ENCODE measurements around the gene AFF4. TPM values are rescaled to one million over a fixed set of nuclear protein-coding genes. Genes with fewer than 3 reads are reported as not detected.
A peak's percentile ranks its signal among the peaks of the same experiment; 100 is the strongest.

Gene AFF4
- polyA plus RNA-seq, 2 of the 4 experiments (the other 2 are of a cell fraction): 22.1 to 43.5 TPM

GRCh38 chr5:132872788-132873118 is 90.7 kb downstream of the AFF4 start (continued):
- TF ChIP-seq RAD21 (conservative IDR thresholded peaks at IDR 0.05 in 1 of 2, IDR thresholded peaks at IDR 0.05 in 1 of 2): no peak

GRCh38 chr5:132871459-132872284 is 91.8 kb downstream of the AFF4 start:
- CTCF ChIA-PET: interaction anchor here (0.5 to 5.7 kb wide), 5 partner anchors 11 to 349 kb away, joined by 3 to 24 read pairs (median 5); partner anchors contain the start of gene SHROOM1
- ATAC-seq: no peak

GRCh38 chr5:132870801-132871200 is 92.6 kb downstream of the AFF4 start:
- Histone ChIP-seq H3K4me1 (peaks cover 15% of the 10 kb centered on the region; the same call in 2 of the 3 replicates), H3K4me3 (no peak overlapping the region), H3K27ac (no peak overlapping the region), H3K9me3 (no peaks in the 10 kb centered on the region), H3K4me2 (no peak overlapping the region)
- FAIRE-seq (no peak), DNase-seq (ENCODE audit: low read depth in 1 of 2, low spot score in 1 of 2) (no peak), ATAC-seq (no peak)
- ChIA-PET CTCF (interaction anchor here (0.5 to 5.7 kb wide), 5 partner anchors 12 to 348 kb away, joined by 3 to 24 read pairs (median 5); partner anchors contain the start of gene SHROOM1), POLR2A (no interaction called here)
- 39% methylated on average over 2 of the region's 2 CpGs for WGBS (ENCODE audit: missing lambda C conversion rate)
- TF ChIP-seq TFCP2L1 (CRISPR knock-in tag; IDR thresholded peaks at IDR 0.05) (no peak), CHD2 (IDR thresholded peaks at IDR 0.05; ENCODE audit: low read length, partially characterized antibody) (no peak), ATOH8 (CRISPR knock-in tag; IDR thresholded peaks at IDR 0.05; ENCODE audit: low read depth) (no peak), E2F6 (IDR thresholded peaks at IDR 0.05; ENCODE audit: borderline replicate concordance, low read depth) (no peak), NFE2L2 (conservative IDR thresholded peaks at IDR 0.05; ENCODE audit: low read length) (no peak), JUNB (IDR thresholded peaks at IDR 0.05) (no peak), RAD21 (conservative IDR thresholded peaks at IDR 0.05 in 1 of 2, IDR thresholded peaks at IDR 0.05 in 1 of 2) (no peak), FOSL2 (IDR thresholded peaks at IDR 0.05) (no peak), FOSL2 (CRISPR knock-in tag; IDR thresholded peaks at IDR 0.05) (no peak), RFX5 (IDR thresholded peaks at IDR 0.05) (no peak), POLR2AphosphoS2 (conservative IDR thresholded peaks at IDR 0.05; ENCODE audit: low read length) (no peak), SMC3 (IDR thresholded peaks at IDR 0.05) (no peak), HOXA7 (CRISPR knock-in tag; IDR thresholded peaks at IDR 0.05) (no peak), ZC3H11A (IDR thresholded peaks at IDR 0.05) (no peak), BHLHE40 (IDR thresholded peaks at IDR 0.05; ENCODE audit: low read depth, low read length) (no peak), USF2 (IDR thresholded peaks at IDR 0.05) (no peak), RARB (CRISPR knock-in tag; IDR thresholded peaks at IDR 0.05) (no peak), HES2 (IDR thresholded peaks at IDR 0.05) (no peak)

More at GRCh38 chr5:132871459-132872284, 91.8 kb downstream of the AFF4 start:
- FAIRE-seq: no peak
- POLR2A ChIA-PET: no interaction called here
- no peaks in the 10 kb centered on the region for H3K9me3 ChIP-seq
- no peak overlapping the region for H3K27ac ChIP-seq
- WGBS (ENCODE audit: missing lambda C conversion rate): 93% methylated on average over 5 of the region's 5 CpGs
- TF ChIP-seq BHLHE40 (IDR thresholded peaks at IDR 0.05; ENCODE audit: low read depth, low read length) (no peak), MAFK (IDR thresholded peaks at IDR 0.05; ENCODE audit: partially characterized antibody) (peak; percentile 4)
- peaks cover 14% of the 10 kb centered on the region; the same call in 2 of the 3 replicates for H3K4me1 ChIP-seq
- DNase-seq (ENCODE audit: low read depth in 1 of 2, low spot score in 1 of 2): no peak
- no peak overlapping the region for H3K4me3 ChIP-seq
- no peak overlapping the region for H3K4me2 ChIP-seq

All from A549 (cell line).